22Rv1 (cell line): ENCODE measurements around the gene KLHL25.
"Not testable (repeated sequence)": the region's sequence is repeated elsewhere in the genome, so short reads cannot be mapped to it uniquely, and the experiment has no call there.

Experiments used
- H3K27ac ChIP-seq: fragments of 450-650 bp; 2 replicates; pipeline ENCODE4 v1.5.1; 2017
- ZFX ChIP-seq: fragments of 450-650 bp; IDR thresholded peaks from 2 replicates; pipeline ENCODE4 v1.6.1; 2017; ENCODE audit warnings: antibody characterized with exemption, borderline replicate concordance
- TF ChIP-seq, protein P1 (sequence below): fragments of 450-650 bp; IDR thresholded peaks from 2 replicates; pipeline ENCODE4 v1.5.1; 2017; ENCODE audit warnings: mild to moderate bottlenecking

The KLHL25 gene

DNA sequence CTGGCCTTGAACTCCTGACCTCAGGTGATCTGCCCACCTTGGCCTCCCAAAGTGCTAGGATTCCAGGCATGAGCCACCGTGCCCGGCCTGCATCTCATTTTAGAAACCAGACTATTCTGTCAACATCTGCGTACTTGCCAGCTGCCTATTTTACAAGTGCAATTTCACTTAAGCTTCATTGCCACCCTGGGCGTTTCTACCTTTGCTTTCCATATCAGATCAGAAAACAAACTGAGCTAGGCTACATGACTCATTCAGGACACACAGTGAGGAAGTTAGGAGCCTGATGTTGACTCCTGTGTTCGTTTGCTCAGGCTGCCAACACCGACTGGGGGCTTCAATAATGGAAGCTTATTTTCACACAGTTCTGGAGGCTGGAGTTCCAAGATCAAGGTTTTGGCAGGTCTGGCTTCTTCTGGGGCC lies 42.3 kb upstream of the KLHL25 start:
- H3K27ac ChIP-seq, result peak overlapping the region; percentile 52
- TF ChIP-seq, protein P1, sequence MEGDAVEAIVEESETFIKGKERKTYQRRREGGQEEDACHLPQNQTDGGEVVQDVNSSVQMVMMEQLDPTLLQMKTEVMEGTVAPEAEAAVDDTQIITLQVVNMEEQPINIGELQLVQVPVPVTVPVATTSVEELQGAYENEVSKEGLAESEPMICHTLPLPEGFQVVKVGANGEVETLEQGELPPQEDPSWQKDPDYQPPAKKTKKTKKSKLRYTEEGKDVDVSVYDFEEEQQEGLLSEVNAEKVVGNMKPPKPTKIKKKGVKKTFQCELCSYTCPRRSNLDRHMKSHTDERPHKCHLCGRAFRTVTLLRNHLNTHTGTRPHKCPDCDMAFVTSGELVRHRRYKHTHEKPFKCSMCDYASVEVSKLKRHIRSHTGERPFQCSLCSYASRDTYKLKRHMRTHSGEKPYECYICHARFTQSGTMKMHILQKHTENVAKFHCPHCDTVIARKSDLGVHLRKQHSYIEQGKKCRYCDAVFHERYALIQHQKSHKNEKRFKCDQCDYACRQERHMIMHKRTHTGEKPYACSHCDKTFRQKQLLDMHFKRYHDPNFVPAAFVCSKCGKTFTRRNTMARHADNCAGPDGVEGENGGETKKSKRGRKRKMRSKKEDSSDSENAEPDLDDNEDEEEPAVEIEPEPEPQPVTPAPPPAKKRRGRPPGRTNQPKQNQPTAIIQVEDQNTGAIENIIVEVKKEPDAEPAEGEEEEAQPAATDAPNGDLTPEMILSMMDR, result no peak
- TF ChIP-seq ZFX, result no peak

- no peak overlapping the region for H3K27ac ChIP-seq
- TF ChIP-seq ZFX, result no peak
- TF ChIP-seq, protein P1, result no peak
Observed at GRCh38 chr15:85834651-85835050, 39.9 kb upstream of the KLHL25 start.

DNA sequence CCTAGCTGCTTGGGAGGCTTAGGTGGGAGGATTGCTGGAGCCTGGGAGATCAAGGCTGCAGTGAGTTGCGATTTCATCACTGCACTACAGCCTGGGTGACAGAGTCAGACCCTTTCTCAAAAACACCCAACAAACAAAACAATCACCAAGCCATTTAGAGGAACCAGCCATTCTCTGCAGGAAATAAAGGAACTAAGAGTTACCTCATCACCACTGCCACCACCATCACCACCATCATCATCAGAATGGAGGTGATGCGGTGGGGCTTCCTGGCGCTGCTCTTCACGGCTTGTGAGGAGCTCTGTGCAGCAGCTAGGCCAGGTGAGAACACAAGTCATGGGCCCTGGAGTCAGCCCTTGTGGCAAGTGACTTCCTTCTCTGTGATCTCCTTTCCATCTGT lies 37.7 kb upstream of the KLHL25 start:
- TF ChIP-seq, protein P1, result no peak
- H3K27ac ChIP-seq, result no peak overlapping the region

GRCh38 chr15:85831415-85832113 lies 36.8 kb upstream of the KLHL25 start:
- TF ChIP-seq, protein P1, result peak; percentile 80
- no peak for TF ChIP-seq ZFX
- H3K27ac ChIP-seq, result no peak overlapping the region

DNA sequence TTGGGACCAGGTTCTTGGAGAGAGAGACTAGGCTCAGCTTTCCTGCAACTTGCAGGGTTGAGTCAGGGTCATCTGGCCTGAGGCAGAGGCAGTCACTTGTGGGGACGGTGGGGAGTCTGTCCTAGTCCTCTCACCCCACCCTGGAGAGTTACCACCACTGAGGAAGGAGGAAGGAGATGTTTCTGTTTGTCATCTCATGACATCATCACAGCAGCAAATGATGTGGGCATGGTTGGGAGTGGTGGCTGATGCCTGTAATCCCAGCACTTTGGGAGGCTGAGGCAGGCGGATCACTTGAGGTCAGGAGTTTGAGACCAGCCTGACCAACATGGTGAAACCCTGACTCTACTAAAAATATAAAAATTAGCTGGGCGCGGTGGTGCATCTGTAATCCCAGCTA lies 35.0 kb upstream of the KLHL25 start:
- H3K27ac ChIP-seq, result not testable (repeated sequence)

GRCh38 chr15:85828874-85829273 lies 34.1 kb upstream of the KLHL25 start:
- TF ChIP-seq, protein P1, result no peak
- TF ChIP-seq ZFX, result no peak
- H3K27ac ChIP-seq, result no peak overlapping the region

DNA sequence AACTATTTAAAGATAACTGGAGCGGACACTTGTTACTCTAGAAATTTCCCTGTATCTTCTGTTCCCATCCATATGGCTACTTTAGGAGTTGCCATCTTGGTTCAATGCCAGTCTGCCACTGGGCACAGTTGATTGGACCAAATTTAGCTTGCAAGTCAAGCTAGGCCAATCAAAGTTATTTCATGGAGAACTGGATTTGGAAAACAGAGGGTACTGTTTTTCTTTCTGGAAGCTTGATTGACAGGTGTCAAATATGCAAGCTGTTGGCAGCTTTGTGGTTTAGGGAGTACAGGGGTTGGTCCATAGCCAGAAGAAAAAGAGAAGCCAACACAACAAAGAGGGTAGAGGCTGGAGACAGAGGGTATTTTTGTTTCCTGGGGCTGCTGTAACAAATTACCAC lies 33.4 kb upstream of the KLHL25 start:
- TF ChIP-seq, protein P1, result no peak
- no peak for TF ChIP-seq ZFX
- no peak overlapping the region for H3K27ac ChIP-seq

DNA sequence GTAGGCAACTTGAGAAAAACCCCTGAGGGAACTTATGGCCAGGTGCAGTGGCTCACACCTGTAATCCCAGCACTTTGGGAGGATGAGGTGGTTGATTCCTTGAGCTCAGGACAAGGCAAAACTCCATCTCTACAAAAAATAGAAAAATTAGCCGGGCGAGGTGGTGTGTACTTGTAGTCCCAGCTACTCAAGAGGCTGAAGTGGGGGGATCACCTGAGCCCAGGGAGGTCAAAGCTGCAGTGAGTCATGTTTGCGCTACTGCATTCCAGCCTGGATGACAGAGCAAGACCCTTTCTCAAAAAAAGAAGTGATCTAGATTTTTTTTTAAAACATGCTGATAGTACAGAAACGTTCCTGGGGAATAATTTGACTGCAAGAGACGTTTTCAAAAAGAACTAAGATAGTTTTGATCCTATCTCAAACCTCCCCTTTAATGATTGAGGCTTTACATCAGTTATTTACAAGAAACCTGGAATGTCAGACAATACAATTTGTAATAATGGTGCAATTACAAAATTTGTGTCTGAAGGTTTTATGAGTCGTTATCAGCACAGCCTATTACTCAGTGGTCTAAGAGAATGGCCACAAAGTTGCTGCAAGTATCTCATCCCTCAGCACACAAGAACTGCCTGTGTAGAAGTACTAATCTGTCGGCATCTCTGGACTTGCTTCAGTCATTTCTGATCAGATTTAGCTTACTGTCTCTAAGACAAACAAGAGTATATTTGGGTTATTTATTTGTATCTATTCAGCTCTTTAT lies 32.2 kb upstream of the KLHL25 start:
- no peak overlapping the region for H3K27ac ChIP-seq
- no peak for TF ChIP-seq ZFX
- TF ChIP-seq, protein P1, result no peak
